OCI-LY1 (cell line): ENCODE results near the gene STK11IP.

ENCODE experiments used
- EZH2 ChIP-seq: fragments of 200-600 bp; sonication (generic), shearing (Covaris generic); IDR thresholded peaks from 2 replicates; pipeline ENCODE4 v1.8.0; 2017; ENCODE audit warnings: borderline replicate concordance, mixed run types, mild to moderate bottlenecking, antibody characterized with exemption, low read length, moderate library complexity, mixed read lengths
- TF ChIP-seq, protein P1 (sequence below): fragments of 200-600 bp; sonication (generic), shearing (Covaris generic); IDR thresholded peaks from 2 replicates; pipeline ENCODE4 v1.5.1; 2017; ENCODE audit warnings: mild to moderate bottlenecking, antibody characterized with exemption, low read length, moderate library complexity, mixed read lengths

DNA sequence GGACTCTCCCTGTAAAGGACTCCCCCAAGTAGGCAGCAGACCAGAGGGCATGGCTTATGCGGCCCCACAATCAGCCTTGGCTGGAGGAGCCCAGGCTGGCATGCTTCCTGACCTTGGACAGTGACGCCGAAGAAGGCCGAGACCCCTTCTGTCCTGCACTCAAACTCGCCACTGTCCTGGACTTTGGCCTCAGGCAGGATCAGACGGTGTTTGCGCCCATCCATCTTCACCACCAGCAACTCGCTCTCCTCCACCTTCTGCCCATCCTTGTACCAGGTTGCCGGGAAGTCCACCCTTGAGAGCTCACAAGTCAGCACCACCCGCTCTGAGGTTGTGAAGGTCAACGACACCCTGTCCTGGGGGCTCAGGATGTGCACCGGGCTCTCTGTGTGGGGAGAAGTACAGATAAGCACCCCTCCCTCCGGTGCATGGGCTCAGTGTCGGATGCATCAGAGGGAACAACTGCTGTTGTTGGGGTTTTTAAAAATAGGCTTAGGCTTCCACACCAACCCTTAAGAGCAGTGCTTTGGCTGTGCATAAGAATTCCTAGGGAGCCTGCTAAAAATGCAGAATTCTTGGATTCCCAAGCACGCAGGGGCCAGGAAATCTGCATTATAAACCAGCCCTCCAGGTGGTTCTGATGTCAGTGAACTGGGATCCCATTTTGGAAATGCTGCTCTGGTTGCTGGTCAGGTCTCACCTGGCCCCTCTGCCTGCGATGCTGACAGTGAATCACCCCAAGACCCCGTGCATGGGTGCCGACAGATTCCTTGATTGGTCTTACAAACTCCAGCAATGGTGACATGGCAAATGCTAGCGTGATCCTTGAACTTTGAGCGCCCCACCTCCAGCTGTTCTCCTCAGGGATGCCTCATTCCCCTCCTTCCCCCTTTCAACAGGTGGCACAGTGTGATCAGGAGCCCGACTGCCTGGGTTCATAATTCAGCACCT lies 32.3 kb upstream of the STK11IP start:
- TF ChIP-seq, protein P1, sequence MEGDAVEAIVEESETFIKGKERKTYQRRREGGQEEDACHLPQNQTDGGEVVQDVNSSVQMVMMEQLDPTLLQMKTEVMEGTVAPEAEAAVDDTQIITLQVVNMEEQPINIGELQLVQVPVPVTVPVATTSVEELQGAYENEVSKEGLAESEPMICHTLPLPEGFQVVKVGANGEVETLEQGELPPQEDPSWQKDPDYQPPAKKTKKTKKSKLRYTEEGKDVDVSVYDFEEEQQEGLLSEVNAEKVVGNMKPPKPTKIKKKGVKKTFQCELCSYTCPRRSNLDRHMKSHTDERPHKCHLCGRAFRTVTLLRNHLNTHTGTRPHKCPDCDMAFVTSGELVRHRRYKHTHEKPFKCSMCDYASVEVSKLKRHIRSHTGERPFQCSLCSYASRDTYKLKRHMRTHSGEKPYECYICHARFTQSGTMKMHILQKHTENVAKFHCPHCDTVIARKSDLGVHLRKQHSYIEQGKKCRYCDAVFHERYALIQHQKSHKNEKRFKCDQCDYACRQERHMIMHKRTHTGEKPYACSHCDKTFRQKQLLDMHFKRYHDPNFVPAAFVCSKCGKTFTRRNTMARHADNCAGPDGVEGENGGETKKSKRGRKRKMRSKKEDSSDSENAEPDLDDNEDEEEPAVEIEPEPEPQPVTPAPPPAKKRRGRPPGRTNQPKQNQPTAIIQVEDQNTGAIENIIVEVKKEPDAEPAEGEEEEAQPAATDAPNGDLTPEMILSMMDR = no peak
- TF ChIP-seq EZH2 = no peak
